Measurements from ENCODE around the gene USP19.

The USP19 gene, protein sequence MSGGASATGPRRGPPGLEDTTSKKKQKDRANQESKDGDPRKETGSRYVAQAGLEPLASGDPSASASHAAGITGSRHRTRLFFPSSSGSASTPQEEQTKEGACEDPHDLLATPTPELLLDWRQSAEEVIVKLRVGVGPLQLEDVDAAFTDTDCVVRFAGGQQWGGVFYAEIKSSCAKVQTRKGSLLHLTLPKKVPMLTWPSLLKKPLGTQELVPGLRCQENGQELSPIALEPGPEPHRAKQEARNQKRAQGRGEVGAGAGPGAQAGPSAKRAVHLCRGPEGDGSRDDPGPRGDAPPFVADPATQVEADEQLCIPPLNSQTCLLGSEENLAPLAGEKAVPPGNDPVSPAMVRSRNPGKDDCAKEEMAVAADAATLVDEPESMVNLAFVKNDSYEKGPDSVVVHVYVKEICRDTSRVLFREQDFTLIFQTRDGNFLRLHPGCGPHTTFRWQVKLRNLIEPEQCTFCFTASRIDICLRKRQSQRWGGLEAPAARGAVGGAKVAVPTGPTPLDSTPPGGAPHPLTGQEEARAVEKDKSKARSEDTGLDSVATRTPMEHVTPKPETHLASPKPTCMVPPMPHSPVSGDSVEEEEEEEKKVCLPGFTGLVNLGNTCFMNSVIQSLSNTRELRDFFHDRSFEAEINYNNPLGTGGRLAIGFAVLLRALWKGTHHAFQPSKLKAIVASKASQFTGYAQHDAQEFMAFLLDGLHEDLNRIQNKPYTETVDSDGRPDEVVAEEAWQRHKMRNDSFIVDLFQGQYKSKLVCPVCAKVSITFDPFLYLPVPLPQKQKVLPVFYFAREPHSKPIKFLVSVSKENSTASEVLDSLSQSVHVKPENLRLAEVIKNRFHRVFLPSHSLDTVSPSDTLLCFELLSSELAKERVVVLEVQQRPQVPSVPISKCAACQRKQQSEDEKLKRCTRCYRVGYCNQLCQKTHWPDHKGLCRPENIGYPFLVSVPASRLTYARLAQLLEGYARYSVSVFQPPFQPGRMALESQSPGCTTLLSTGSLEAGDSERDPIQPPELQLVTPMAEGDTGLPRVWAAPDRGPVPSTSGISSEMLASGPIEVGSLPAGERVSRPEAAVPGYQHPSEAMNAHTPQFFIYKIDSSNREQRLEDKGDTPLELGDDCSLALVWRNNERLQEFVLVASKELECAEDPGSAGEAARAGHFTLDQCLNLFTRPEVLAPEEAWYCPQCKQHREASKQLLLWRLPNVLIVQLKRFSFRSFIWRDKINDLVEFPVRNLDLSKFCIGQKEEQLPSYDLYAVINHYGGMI (N-terminal part only)

DNA sequence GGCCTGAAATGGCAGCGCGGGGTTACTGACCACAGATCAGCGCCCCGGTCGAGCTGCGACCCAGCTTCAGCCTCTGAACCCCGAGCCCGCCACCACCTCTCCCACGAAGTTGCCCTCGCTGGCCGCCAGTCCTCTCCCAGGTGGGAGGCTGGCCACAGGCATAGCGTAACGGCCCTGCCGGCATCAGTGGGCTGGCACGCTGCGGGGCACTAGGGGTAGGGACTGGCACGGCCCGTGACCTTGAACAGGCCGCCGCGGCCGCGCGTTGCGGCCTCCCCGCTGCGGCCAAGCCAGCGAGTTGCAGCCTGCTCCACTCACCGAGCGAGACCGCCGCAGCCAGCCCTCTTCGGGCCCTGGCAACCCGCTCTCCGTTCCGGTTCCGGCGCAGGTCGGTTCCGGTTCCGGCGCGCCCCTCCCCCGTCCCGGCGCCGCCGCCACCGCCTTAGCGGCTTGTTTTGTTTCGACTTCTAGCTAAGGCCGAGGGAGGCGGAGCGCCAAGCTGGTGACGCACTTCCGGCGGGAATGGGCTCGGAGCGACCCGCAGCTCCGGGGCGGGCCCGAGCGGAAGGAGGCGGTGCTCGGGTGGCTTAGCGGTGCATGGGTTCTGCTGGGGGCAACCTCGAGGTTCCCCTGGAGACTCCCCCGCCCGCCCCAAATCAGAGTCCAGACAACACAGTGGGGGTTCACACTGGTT, at the start of gene USP19:
TSS of gene USP19 (minus strand) at position 386 of the 694 bp plus-strand sequence. CDS start 1,678 bp downstream, outside the sequence.
- H3K4me3 ChIP-seq (ENCODE audit: low read depth, low read length), result peak within 1 kb of the TSS; percentile 84

GRCh38 chr3:49166752-49167556, 46.3 kb upstream of the USP19 start:
- H3K4me3 ChIP-seq (ENCODE audit: low read depth, low read length), result peak overlapping the region; percentile 88

GRCh38 chr3:49165771-49166751, 45.4 kb upstream of the USP19 start, which contains the start of gene CCDC71:
Gene CCDC71, minus strand, starts transcription at chr3:49166331. Its CDS starts 2,123 bp downstream, at chr3:49164208.
- peak within 1 kb of the TSS; percentile 88 for H3K4me3 ChIP-seq (ENCODE audit: low read depth, low read length)

DNA sequence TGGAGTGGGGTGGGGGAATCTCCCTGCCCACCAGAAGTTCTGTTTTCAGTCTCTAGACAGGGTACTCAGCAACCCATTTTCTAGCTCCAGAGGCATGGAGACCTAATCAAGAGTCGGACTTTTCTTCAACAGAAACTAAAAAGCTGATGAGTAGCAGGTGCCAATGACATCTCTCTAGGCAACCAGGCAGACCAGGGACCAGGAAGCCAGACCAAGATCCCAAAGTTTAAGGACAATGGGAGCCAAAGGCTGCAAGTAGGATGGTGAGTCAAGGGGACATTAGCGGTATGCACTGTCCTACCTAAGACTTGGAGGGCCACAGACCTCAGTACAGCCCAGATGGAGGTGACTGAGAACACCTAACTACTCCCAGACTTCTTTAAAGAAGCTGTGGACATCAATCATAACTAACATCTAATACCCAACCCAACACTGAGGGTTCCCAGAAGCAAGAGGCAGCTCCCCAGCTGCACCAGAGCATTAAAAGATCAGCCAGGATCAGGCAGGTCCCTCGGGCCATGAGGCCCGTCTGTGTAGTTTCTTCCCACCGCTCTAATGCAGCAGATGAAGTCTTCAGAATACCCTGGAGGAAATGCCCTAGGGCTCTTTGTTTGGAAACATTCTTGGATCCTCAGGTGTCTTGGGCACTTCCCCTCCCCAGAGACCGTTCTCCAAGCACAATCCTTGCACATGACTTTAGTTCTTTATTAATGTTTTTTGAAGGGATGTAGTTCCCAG, 44.5 kb upstream of the USP19 start:
- H3K4me3 ChIP-seq (ENCODE audit: low read depth, low read length), result peak overlapping the region; percentile 88

GRCh38 chr3:49163609-49164008, 43.0 kb upstream of the USP19 start:
- H3K4me3 ChIP-seq (ENCODE audit: low read depth, low read length), result no peak overlapping the region

GRCh38 chr3:49162751-49163419, 42.3 kb upstream of the USP19 start:
- H3K4me3 ChIP-seq (ENCODE audit: low read depth, low read length), result no peak overlapping the region

DNA sequence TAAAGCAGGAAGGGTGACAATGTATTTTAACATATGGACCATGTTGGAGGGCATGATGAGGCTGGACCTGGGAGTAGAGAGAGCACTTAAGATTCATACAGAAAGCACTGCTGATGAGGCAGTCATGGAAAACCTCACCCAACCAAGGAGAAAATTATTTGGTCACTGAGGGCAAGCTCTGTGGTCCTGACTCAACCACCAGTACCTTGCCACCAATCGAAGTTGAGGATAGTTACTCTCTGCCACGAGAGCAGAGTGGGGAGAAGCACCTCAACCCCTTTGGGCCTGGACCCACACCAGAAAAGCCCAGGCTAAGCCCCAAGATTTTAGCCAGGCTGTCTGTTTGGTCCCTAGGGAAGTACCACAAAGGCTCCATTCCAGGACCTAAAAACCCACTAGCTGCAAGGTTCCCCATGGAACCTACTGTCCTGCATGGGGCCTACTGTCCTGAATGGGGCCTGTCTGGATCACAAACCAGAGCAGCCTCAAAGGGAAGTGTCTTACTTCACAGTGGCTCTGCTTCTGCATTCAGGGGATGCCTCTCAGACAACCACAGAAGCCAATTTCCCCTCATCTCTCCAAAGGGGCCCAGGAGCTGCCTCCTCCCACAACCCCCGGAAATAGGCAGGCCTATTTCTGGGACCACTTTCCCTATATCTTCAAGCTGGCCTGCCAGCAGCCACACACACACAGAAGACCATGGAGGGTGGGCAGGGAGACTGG, 41.3 kb upstream of the USP19 start:
- no peak overlapping the region for H3K4me3 ChIP-seq (ENCODE audit: low read depth, low read length)

GRCh38 chr3:49161197-49161596, 40.6 kb upstream of the USP19 start:
- H3K4me3 ChIP-seq (ENCODE audit: low read depth, low read length), result no peak overlapping the region

GRCh38 chr3:49158792-49159191, 38.2 kb upstream of the USP19 start:
- H3K4me3 ChIP-seq (ENCODE audit: low read depth, low read length), result no peak overlapping the region

- no peak overlapping the region for H3K4me3 ChIP-seq (ENCODE audit: low read depth, low read length)
Observed at GRCh38 chr3:49158103-49158709, 37.6 kb upstream of the USP19 start.

DNA sequence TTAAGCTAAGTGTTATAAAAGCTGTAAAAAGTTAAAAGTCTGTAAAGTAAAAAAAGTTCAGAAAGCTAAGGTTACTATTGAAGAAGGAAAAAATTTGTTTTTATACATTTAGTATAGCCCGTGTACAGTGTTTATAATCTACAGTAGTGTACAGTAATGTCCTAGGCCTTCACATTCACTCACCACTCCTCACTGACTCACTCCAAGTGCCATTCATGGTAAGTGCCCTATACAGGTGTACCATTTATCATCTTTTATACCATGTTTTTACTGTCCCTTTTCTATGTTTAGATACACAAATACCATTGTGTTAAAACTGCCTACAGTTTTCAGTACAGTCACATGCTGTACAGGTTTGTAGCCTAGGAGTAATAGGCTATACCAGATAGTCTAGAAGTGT, 36.7 kb upstream of the USP19 start:
- H3K4me3 ChIP-seq (ENCODE audit: low read depth, low read length), result no peak overlapping the region

DNA sequence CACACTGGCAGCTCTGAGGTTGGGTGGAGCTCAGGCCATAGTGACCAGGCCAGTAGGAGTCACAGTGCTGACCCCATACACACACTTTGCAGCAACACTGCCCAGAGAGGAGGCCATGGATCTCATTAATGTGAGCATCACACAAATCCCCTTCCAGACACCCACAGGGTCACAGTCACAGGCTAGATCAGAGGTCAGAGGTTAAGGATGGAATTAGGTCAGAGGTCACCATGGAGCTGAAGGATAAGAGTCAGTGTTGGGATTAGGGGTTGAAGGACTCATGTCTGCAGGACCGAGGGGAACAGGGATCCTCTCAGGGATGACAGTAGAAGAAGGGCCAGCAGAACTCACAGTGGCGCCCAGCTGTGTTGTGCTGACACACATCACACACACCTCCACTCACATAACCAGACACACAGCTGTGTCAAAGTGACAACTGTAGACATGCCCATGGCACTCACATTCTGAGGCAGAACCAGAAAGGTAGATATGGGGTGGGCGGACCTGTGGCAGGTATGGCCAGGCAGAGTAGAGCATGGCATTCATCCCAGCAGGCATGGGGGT, 32.8 kb upstream of the USP19 start:
- H3K4me3 ChIP-seq (ENCODE audit: low read depth, low read length), result no peak overlapping the region

DNA sequence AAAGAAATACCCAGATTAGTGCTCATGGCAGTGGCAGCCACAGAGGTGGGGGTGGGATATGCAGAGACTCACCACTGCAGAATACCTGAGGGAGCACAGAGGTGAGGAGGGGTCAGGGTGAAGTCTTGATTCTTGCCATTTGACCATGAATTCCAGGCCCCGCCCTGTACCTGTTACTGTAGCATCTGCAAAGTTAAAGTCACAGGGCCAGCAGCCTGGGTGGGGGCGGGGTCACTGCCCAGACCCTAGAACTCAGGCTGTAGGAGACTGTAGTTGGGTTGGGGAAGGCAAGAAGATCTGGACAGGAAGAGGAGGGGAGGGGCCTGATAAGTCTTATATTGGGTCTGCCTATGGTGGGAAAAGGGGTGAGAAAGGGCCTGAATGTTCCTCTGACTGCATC, 31.0 kb upstream of the USP19 start:
- no peak overlapping the region for H3K4me3 ChIP-seq (ENCODE audit: low read depth, low read length)

DNA sequence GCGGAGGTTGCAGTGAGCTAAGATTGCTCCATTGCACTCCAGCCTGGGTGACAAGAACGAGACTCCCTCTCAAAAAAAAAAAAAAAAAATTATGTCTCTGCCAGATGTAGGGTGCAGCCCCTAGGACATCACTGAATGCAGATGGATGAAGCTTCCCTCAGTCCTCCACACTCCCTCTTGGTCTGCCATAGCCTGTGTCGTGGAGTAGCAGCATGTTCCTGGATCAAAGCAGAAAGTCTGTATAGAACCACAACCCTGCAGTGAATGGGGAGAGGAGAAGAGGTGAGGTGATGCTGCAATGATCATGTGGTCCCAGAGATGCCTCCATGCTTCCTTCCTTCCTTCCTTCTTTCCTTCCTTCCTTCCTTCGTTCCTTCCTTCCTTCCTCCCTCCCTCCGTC, 27.5 kb upstream of the USP19 start:
- no peak overlapping the region for H3K4me3 ChIP-seq (ENCODE audit: low read depth, low read length)

DNA sequence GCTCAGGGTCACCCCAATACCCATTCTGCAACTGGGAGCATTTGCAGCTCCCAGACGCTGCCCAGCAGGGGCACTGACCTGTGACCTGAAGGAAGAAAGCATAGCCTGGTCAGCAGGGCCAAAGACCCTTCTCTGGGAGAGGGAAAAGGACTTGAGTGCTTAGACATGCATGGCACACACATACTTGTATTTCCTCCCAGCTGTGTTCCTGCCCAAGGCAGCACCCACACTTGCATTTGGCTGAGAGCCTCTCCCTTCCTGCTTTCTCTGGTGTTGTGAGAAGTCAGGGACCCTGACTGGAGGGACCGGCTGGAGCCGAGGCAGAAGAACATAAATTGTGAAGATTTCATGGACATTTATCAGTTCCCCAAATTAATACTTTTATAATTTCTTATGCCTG, 19.5 kb upstream of the USP19 start:
- H3K4me3 ChIP-seq (ENCODE audit: low read depth, low read length), result no peak overlapping the region

DNA sequence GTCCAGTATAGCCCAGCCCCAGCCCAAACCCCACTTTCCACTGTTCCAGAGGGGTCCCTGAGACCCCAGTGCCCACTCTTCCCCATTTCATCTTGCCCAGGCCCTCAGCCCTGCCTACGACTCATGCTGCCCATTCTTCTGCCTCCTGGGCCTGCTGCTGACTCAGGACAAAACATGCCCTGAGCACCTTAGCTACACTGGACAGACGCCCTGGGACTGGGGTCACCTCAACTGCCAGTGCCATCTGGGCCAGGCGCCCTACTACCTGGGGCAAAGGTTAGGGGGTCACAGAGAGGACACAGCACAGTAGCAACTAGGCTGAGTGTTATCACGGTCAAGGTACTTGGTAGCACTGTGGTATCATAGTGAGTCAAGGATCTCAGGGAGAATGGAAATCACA, 14.9 kb upstream of the USP19 start:
- no peak overlapping the region for H3K4me3 ChIP-seq (ENCODE audit: low read depth, low read length)
